IMR-90 (cell line): Measurements from ENCODE around the gene F3. TPM values are rescaled to one million over a fixed set of nuclear protein-coding genes. Genes with fewer than 3 reads are reported as not detected.

Experiments
- ATAC-seq: fragments of 200-7000 bp; cut with Tn5 transposase; 2 replicates; pipeline ENCODE4 v1.9.1; 2020; ENCODE audit warnings: low read depth, mild to moderate bottlenecking, moderate library complexity
- BruUV-seq: library from RNA; stranded (reverse); fragments of 400-500 nt; replicated peaks from 2 replicates; lab custom pipeline; 2021; lab: Mats Ljungman, UMichigan
- CTCF ChIA-PET: fragments of 300-600 bp; formaldehyde crosslinking; extraction: SDS; loops from one replicate; lab custom pipeline; 2021; ENCODE audit warnings: antibody characterized with exemption; lab: Yijun Ruan, JAX
- POLR2A ChIA-PET: fragments of 300-600 bp; sonication (Branson Sonifier 250); formaldehyde crosslinking; loops from one replicate; lab custom pipeline; 2022; ENCODE audit warnings: antibody characterized with exemption; ENCODE audit not compliant: unreplicated experiment; lab: Charles Lee
- DNase-seq: peaks from one replicate; pipeline ENCODE4 v3.0.0; 2013
- H2AFZ ChIP-seq: replicated peaks from 2 replicates; pipeline ENCODE3; 2013; ENCODE audit warnings: low read length, mild to moderate bottlenecking; ENCODE audit not compliant: poor library complexity
- H2AK5ac ChIP-seq: 2 replicates; pipeline ENCODE4 v1.6.1; 2013; ENCODE audit warnings: low read depth, low read length, inconsistent platforms
- H2AK9ac ChIP-seq: replicated peaks from 2 replicates; pipeline ENCODE3; 2013; ENCODE audit warnings: mild to moderate bottlenecking, low read depth, low read length, moderate library complexity; ENCODE audit not compliant: poor library complexity
- H2BK120ac ChIP-seq: 2 replicates; pipeline ENCODE4 v1.6.1; 2013; ENCODE audit warnings: low read depth, low read length, inconsistent platforms
- H2BK15ac ChIP-seq: 3 replicates; pipeline ENCODE4 v1.6.1; 2013; ENCODE audit warnings: low read depth, low read length, inconsistent platforms
- H2BK20ac ChIP-seq: 2 replicates; pipeline ENCODE4 v1.6.1; 2013; ENCODE audit warnings: low read depth, mild to moderate bottlenecking, inconsistent platforms, low read length, moderate library complexity
- H2BK5ac ChIP-seq: 2 replicates; pipeline ENCODE4 v1.6.1; 2013; ENCODE audit warnings: mild to moderate bottlenecking, low read depth, low read length, inconsistent platforms; ENCODE audit not compliant: poor library complexity, severe bottlenecking
- H3K14ac ChIP-seq: replicated peaks from 2 replicates; pipeline ENCODE4 v1.6.1; 2013; ENCODE audit warnings: low read depth, low read length, inconsistent platforms
- H3K18ac ChIP-seq: 2 replicates; pipeline ENCODE4 v1.6.1; 2013; ENCODE audit warnings: low read depth, low read length, control low read depth
- H3K23ac ChIP-seq: 2 replicates; pipeline ENCODE4 v1.6.1; 2013; ENCODE audit warnings: low read depth, low read length, inconsistent platforms
- H3K27ac ChIP-seq: 2 replicates; pipeline ENCODE4 v1.5.1; 2013; ENCODE audit warnings: mild to moderate bottlenecking, control low read depth, low read length; ENCODE audit not compliant: insufficient read depth
- H3K27me3 ChIP-seq: 2 replicates; pipeline ENCODE4 v1.6.1; 2013; ENCODE audit warnings: low read length; ENCODE audit not compliant: control insufficient read depth, insufficient read depth
- H3K36me3 ChIP-seq: 2 replicates; pipeline ENCODE4 v1.6.1; 2013; ENCODE audit warnings: low read length, mixed read lengths; ENCODE audit not compliant: control insufficient read depth, insufficient read depth
- H3K4ac ChIP-seq: 2 replicates; pipeline ENCODE4 v1.6.1; 2013; ENCODE audit warnings: low read depth, low read length, inconsistent platforms
- H3K4me1 ChIP-seq: 2 replicates; pipeline ENCODE4 v1.6.1; 2013; ENCODE audit warnings: low read length, mixed read lengths; ENCODE audit not compliant: control insufficient read depth, insufficient read depth
- H3K4me2 ChIP-seq: 2 replicates; pipeline ENCODE4 v1.6.1; 2013; ENCODE audit warnings: low read depth, mild to moderate bottlenecking, control low read depth, low read length, moderate library complexity
- H3K4me3 ChIP-seq: 2 replicates; pipeline ENCODE4 v1.5.1; 2013; ENCODE audit warnings: low read depth, mild to moderate bottlenecking, control low read depth, low read length, moderate library complexity; ENCODE audit not compliant: insufficient read depth
- H3K56ac ChIP-seq: 2 replicates; pipeline ENCODE4 v1.6.1; 2013; ENCODE audit warnings: low read length, inconsistent platforms; ENCODE audit not compliant: insufficient read depth; ENCODE audit errors: extremely low read depth
- H3K79me1 ChIP-seq, 2 experiments: 2 replicates each; pipeline ENCODE4 v1.6.1; 2013; ENCODE audit warnings: low read length in 2 of 2, inconsistent platforms in 1 of 2, low read depth in 1 of 2
- H3K9ac ChIP-seq: 2 replicates; pipeline ENCODE4 v1.6.1; 2013; ENCODE audit warnings: low read depth, low read length, control low read depth
- H3K9me1 ChIP-seq: 2 replicates; pipeline ENCODE4 v1.6.1; 2013; ENCODE audit warnings: low read length, inconsistent platforms; ENCODE audit not compliant: insufficient read depth
- H3K9me3 ChIP-seq: 2 replicates; pipeline ENCODE4 v1.6.1; 2013; ENCODE audit warnings: low read length; ENCODE audit not compliant: control insufficient read depth, insufficient read depth
- H4K20me1 ChIP-seq: 2 replicates; pipeline ENCODE4 v1.6.1; 2013; ENCODE audit warnings: low read length, inconsistent platforms; ENCODE audit not compliant: insufficient read depth
- H4K5ac ChIP-seq: 2 replicates; pipeline ENCODE4 v1.6.1; 2013; ENCODE audit warnings: mild to moderate bottlenecking, low read depth, low read length, control low read depth
- H4K8ac ChIP-seq, 2 experiments: 2 replicates each; pipeline ENCODE4 v1.6.1; 2013; ENCODE audit warnings: low read depth in 2 of 2, low read length in 2 of 2, control low read depth in 1 of 2, inconsistent platforms in 1 of 2
- H4K91ac ChIP-seq: 2 replicates; pipeline ENCODE4 v1.6.1; 2013; ENCODE audit warnings: low read depth, low read length, inconsistent platforms; ENCODE audit not compliant: insufficient read depth
- CEBPB ChIP-seq: IDR thresholded peaks from 2 replicates; pipeline ENCODE4 v1.6.1; 2012; ENCODE audit warnings: low read depth, low read length, improper control_type of control experiment
- NFE2L2 ChIP-seq: fragments of 150-350 bp; IDR thresholded peaks from 2 replicates; pipeline ENCODE4 v1.6.1; 2016; ENCODE audit warnings: low read depth, mild to moderate bottlenecking, low read length
- POLR2A ChIP-seq: IDR thresholded peaks from 2 replicates; pipeline ENCODE4 v1.6.1; 2012; ENCODE audit warnings: mild to moderate bottlenecking, low read depth, low read length
- WGBS, 2 experiments: methylation state at CpG; one replicate each; pipeline versions ENCODE4 v1.1.5 to v1.1.7; 2013; ENCODE audit warnings: missing lambda C conversion rate in 2 of 2; ENCODE audit not compliant: insufficient read length in 1 of 2; ENCODE audit errors: extremely low coverage in 2 of 2; 5-methylcytosine and 5-hydroxymethylcytosine counted together
- dilution Hi-C: fragments of 300-500 bp; cut with HindIII; formaldehyde crosslinking; loops from one replicate; pipeline ENCODE4 v1.14.3; 2018; ENCODE audit warnings: low sequenced_read_pairs; ENCODE audit not compliant: unreplicated experiment
- in situ Hi-C: fragments of 300-500 bp; cut with MboI; formaldehyde crosslinking; loops from 3 replicates; pipeline ENCODE4 v1.14.3; 2019; ENCODE audit warnings: low sequenced_read_pairs, inconsistent platforms, mixed read lengths
- intact Hi-C: fragments of 100-400 bp; cut with micrococcal nuclease; formaldehyde crosslinking; loops from 2 replicates; pipeline ENCODE4 v1.10.0; 2022
- polyA plus RNA-seq, 3 experiments: library from polyadenylated mRNA; depleted of rRNA; stranded (reverse); fragments of >200 nt; gene quantifications; 2 replicates each; pipeline ENCODE4 v1.2.3, GENCODE V29; 2012; ENCODE audit warnings: low replicate concordance in 1 of 3
- total RNA-seq: library from RNA; depleted of rRNA; stranded (reverse); fragments of >200 nt; gene quantifications from 2 replicates; pipeline ENCODE4 v1.2.3, GENCODE V29; 2012
- TF ChIP-seq, protein P1 (sequence below): conservative IDR thresholded peaks from 2 replicates; pipeline ENCODE4 v1.5.1; 2012; ENCODE audit warnings: mild to moderate bottlenecking, low read depth, low read length, improper control_type of control experiment

The F3 gene
- total and polyA plus RNA-seq, 2 of the 4 experiments (the other 2 are of a cell fraction) = 75.6 to 126 TPM

DNA sequence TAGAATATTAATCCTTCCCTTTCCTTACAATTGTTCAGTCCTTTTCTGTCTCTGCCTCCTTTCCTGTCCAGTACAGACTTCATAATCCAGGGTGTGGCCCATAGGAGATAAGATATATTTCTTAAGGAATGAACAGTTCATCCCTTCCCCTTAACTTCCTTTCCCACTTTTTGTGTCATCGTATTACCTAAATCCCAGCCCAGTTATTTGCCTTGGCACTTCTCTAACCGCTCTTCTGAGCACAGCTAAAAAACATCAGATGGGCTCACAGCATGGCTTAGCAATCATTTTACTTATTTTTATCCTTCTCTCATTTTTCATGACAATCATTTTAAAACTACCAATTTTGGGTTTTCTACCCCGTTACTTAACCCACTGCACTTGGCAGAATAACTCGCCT lies 39.6 kb downstream of the F3 start:
- no peak overlapping the region for H2AK9ac ChIP-seq
- TF ChIP-seq NFE2L2 = no peak
- TF ChIP-seq POLR2A = no peak
- TF ChIP-seq CEBPB = no peak
- TF ChIP-seq, protein P1, sequence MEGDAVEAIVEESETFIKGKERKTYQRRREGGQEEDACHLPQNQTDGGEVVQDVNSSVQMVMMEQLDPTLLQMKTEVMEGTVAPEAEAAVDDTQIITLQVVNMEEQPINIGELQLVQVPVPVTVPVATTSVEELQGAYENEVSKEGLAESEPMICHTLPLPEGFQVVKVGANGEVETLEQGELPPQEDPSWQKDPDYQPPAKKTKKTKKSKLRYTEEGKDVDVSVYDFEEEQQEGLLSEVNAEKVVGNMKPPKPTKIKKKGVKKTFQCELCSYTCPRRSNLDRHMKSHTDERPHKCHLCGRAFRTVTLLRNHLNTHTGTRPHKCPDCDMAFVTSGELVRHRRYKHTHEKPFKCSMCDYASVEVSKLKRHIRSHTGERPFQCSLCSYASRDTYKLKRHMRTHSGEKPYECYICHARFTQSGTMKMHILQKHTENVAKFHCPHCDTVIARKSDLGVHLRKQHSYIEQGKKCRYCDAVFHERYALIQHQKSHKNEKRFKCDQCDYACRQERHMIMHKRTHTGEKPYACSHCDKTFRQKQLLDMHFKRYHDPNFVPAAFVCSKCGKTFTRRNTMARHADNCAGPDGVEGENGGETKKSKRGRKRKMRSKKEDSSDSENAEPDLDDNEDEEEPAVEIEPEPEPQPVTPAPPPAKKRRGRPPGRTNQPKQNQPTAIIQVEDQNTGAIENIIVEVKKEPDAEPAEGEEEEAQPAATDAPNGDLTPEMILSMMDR = no peak
- H3K4me1 ChIP-seq = no peaks in the 10 kb centered on the region
- H2BK20ac ChIP-seq = no peak overlapping the region
- H4K91ac ChIP-seq = no peak overlapping the region
- no peak overlapping the region for H2BK5ac ChIP-seq
- no peak overlapping the region for H4K5ac ChIP-seq
- no peak overlapping the region for H2AFZ ChIP-seq
- no peak overlapping the region for H2BK120ac ChIP-seq
- H3K79me1 ChIP-seq = peaks cover 0 to 2% of the 10 kb centered on the region in 2 experiments; a peak in 1 of 4 replicates
- WGBS, 2 experiments = 100% methylated on average over 1 of the region's 4 CpGs; no CpG with 5 or more reads in 1 of the 2 experiments
- POLR2A ChIA-PET = no interaction called here
- ATAC-seq = no peak
- H3K18ac ChIP-seq = no peak overlapping the region
- no peaks in the 10 kb centered on the region for H4K20me1 ChIP-seq
- no peaks in the 10 kb centered on the region for H3K9me3 ChIP-seq
- H3K4me2 ChIP-seq = no peak overlapping the region
- H3K27ac ChIP-seq = no peak overlapping the region
- dilution Hi-C loops = no loop called here
- in situ Hi-C loops = no loop called here
- no peak overlapping the region for H3K4me3 ChIP-seq
- no peak overlapping the region for H3K4ac ChIP-seq
- H3K23ac ChIP-seq = no peak overlapping the region
- CTCF ChIA-PET = no interaction called here
- H4K8ac ChIP-seq = no peak overlapping the region
- H3K27me3 ChIP-seq = no peaks in the 10 kb centered on the region
- intact Hi-C loops = no loop called here
- no peak overlapping the region for H2BK15ac ChIP-seq
- no peak overlapping the region for H3K9ac ChIP-seq
- H2AK5ac ChIP-seq = no peak overlapping the region
- no TSS peak for BruUV-seq
- H3K56ac ChIP-seq = no peak overlapping the region
- H3K36me3 ChIP-seq = peaks cover 18% of the 10 kb centered on the region
- H3K14ac ChIP-seq = no peak overlapping the region
- no peaks in the 10 kb centered on the region; the same call in 1 of the 2 replicates for H3K9me1 ChIP-seq
- DNase-seq = no peak
